GM19025 (cell line): ENCODE data around the gene SVEP1.

Experiments
- ATAC-seq: cut with Tn5 transposase; IDR thresholded peaks from one replicate; pipeline ENCODE4 v1.9.1; 2021; ENCODE audit warnings: mild to moderate bottlenecking, low read depth, moderate library complexity; ENCODE audit not compliant: unreplicated experiment

SVEP1 gene

DNA sequence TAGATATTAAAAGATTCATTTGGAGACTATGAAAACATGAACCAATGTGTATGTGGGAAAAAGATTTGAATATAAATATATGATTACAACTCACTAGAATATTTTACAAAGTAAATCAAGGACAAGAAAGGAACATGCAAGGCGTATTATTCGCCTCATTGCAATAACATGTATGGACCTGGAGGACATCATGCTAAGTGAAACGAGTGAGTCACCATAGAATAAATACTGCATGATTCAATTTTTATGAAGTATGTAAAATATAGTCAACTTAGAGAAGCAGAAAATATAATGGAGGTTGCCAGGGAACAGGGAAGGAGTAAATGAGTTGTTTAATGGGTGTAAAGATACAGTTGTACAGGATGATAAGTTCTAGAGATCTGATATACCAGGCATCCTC is 246.8 kb downstream of the SVEP1 start:
- ATAC-seq, result no peak

DNA sequence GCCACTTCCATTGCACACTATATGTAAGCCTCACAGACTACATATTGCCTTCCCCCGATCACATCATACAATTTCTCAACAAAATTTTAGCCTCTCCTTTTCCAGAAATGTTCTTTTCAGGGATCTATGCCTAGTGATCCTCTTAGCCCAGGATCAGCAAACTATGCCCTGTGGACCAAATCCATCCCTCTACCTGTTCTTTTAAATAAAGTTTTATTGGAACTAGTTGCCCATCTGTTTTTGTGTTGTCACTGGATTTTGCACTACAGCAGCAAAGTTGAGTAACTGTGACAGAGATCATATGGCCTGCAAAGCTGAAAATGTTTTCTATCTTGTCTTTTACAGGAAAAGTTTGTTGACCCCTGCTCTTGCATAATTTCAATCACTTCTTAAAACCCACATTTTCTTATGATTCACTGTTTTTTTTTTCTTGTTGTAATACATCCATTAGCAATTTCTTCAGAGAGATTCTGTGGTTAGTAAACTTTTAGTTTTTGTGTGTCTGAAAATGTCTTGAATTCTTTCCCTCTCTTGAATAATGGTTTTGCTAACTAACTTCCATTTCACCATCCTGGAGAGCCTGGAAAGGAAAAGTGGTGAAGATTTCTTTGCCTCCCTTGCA is 248.9 kb downstream of the SVEP1 start:
- ATAC-seq, result no peak

DNA sequence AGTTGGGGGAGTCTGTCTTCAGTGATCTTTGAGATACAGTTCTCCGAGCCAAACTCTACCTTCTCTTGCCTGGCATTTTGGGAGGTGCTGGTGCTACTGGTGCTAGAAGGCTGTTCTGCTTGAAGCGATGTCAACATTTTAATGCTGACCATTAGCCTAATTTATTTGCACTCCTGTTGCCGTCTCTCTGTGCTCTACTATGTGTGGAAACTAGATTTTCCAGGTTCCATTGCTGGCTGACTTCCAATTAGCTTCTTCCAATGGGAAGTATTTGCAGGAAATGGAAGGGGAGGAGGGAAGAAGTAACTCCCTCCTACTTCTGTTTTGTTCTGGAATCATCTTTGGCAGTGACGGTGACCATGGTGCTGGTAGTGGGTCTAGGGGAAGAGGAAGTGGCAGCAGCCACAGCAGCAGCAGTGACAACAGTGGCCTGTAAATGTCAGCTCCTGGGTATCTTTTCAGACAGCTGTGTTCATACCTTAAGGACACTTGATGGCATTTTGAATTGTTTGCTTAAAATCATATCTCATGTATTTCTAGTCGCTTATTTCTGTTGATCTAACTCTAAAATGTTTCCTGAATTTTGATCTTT is 249.8 kb downstream of the SVEP1 start:
- no peak for ATAC-seq

DNA sequence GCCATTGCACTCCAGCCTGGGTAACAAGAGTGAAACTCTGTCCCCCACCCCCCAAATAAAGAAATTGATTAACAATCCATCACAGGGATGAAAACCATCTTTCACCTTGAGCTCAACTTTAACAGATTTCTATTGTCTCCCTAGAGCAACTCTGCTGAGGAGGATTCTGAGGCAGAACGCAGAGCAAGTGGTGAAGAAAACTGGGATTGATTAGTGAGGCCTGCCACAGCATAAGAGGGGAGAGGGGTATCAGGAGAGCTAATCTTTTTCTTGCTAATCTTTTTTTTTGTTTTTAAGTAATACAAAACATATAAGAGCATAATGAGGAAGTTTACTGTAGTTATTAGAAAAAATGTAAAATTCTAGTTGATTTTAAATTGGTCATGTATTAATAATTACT is 250.8 kb downstream of the SVEP1 start:
- ATAC-seq, result no peak

DNA sequence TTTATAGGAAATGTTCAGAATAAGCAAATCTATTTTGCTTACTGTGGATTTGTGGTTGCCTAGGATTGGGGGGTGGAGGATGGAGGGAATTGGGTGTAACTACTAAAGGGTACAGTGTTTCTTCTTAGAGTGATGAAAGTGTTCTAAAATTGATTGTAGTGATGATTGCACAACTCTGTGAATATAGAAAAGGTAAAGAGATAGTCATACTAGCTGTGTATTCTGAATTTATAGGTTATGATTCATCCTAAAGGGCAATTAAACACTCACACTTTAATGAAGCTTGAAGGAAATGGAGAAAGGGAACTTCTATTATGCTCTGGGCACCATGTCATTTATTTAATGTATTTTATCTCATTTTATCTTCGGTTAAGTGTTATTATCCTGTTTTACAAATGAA is 251.8 kb downstream of the SVEP1 start:
- ATAC-seq, result no peak

DNA sequence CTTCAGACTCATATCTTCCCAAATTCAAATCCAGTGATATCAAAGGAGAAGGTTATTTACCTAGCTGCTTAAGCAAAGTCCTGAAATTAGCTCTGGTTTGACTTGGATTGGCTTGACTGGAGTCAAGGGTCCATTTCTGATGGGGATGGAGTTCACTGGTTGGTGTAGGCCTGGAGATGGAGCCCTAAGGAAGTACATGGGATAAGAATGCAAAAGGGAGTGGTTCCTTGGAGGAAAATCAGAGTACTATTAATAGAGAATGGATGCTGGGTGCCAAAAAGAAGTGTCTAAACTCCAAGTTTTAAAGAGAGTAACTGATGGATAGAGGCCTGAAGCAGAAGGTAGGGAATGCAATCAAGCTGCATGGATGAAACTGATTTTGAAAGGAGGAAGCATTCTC is 255.7 kb downstream of the SVEP1 start:
- no peak for ATAC-seq

DNA sequence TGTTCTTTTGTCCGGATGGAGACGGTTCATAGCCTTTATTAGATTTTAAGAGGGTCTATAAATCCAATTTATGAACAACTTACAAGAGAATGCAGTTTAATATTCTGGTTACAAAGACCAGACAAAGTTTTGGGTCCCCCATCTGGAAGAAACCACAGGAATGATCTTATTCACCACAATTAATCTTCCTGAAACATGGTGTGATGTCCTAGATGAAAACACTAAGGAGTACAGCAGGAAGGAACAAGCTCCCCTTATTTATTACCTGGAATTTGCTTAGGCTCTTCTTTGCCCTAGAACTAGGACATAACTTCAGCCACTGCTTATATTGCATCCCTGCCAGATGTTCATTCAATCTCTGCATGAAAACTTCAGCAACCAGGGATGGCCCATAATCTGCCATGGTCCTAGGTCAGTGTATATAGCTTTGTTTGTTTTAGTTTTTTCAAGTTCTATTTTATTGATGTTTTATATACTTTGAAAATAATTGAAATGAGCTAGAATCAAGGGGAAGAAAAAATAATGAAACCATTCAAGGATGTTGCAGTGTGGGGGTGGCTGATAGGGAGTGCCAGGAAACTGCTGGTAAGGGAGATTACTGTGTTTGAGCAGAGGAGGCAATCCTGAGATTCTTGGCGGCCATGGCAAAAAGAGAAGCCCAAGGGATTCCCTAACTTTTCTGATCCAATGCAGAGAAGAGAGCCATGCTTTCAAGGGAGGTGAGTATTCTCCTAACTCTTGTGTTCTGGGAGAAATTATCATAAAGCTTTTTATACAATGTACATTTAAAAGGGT is 258.7 kb downstream of the SVEP1 start:
- no peak for ATAC-seq

DNA sequence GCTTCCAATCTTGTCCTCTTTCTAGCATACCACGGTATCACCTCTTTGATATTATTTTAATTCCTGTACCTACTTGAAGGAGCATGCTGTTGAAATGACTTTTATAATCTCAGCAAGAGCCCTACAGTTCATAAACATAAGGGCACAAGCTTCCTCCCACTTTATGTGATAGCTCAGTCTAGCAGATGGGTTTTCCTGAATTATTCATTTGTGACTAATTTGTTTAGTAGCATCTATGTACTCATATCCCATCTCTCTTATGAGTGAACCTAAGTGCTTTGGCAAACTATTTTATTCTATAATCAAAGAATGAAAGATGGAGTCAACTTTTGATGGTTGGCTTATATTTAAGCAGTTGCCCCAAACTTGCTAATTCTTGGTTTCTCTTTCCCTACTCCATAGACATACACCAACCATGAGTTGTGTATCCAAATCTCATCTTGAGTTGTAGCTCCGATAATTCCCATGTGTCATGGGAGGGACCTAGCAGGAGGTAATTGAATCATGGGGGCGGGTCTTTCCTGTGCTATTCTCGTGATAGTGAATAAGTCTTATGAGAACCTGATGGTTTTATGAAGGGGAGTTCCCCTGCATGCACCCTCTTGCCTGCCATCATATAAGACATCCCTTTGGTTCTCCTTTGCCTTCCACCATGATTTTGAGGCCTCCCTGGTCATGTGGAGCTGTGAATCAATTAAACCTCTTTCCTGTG is 259.6 kb downstream of the SVEP1 start:
- no peak for ATAC-seq

DNA sequence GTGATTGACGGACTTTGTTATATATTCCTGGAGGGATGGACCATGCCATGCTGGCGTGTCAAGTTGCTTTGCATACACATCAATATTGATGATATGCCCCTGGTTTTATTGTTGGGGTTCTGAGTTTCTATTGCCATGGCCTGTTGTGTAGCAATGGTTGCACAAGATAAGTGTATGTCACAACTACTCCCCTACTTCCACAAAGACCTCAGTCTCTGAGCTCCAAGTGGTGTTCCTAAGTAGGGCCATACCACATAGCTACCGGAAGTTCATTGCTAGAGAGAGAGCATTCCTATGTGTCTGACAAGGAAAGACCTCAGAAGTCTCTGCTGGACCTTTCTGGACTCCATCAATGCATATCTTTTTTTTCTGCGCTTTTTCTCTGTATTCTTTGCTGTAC is 261.6 kb downstream of the SVEP1 start:
- ATAC-seq, result no peak

DNA sequence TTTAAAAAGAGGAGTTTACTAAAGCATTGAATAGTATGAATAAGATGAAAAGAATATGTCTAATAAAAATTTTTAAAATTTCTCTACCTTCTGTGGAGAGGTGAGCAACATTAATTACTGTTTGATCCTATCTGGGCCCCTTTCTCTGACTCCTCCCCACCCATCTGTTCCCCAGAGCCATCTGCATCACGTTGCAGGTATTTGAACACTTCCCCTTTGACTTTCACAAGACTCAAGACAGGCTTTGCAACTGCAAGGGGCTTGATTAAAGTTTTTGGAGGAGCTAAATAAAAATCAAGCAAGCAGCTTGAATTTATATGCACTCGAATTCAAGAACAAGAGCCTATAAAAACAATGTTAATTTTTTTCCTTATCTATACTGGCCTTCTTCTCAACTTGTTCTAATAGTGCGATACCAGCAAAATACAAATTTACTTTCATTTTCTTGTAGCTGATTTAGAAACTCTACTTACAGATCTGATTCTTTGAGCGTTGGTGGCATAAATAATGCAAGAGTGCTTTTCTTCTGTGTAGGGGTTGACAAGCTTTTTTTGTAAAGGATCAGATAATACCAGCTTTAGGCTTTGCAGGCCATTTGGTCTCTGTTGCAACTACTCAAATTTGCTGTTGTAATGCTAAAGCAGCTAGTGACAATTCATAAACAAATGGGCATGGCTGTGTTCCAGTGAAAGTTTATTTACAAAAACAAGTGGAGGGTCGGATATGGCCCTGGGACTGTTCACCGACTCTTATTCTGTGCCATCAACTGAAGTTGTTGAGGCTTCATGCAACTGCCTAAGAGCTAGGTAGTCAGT is 263.1 kb downstream of the SVEP1 start:
- ATAC-seq, result peak; percentile 93
